SK-N-SH treated with all-trans-retinoic acid at 6 μM for 48 hours (cell line): ENCODE results near the gene ZSWIM5.

ENCODE experiments used
- ATAC-seq: fragments of 200-7000 bp; cut with Tn5 transposase; 3 replicates; pipeline ENCODE4 v1.9.1; 2020; ENCODE audit warnings: mild to moderate bottlenecking, moderate library complexity
- CREB5 ChIP-seq: fragments of 250-450 bp; sonication (Bioruptor Pico); IDR thresholded peaks from 2 replicates; pipeline ENCODE4 v1.5.1; 2020; ENCODE audit warnings: low read depth, mild to moderate bottlenecking, moderate library complexity
- CSRNP3 ChIP-seq: fragments of 250-450 bp; sonication (Bioruptor Pico); IDR thresholded peaks from 2 replicates; pipeline ENCODE4 v1.5.1; 2021; ENCODE audit warnings: mild to moderate bottlenecking, moderate library complexity
- GLIS3 ChIP-seq: fragments of 250-450 bp; sonication (Bioruptor Pico); IDR thresholded peaks from 2 replicates; pipeline ENCODE4 v1.5.0; 2020; ENCODE audit warnings: mild to moderate bottlenecking, moderate library complexity
- ISL1 ChIP-seq: fragments of 250-450 bp; sonication (Bioruptor Pico); IDR thresholded peaks from 2 replicates; pipeline ENCODE4 v2.1.2; 2022; ENCODE audit warnings: mild to moderate bottlenecking, moderate library complexity
- OSR1 ChIP-seq: fragments of 250-450 bp; sonication (Bioruptor Pico); IDR thresholded peaks from 2 replicates; pipeline ENCODE4 v1.8.0; 2022; ENCODE audit warnings: moderate library complexity, mild to moderate bottlenecking, inconsistent platforms
- POU6F1 ChIP-seq: fragments of 250-450 bp; sonication (Bioruptor Pico); IDR thresholded peaks from 2 replicates; pipeline ENCODE4 v1.8.0; 2021; ENCODE audit warnings: low read depth, mild to moderate bottlenecking, moderate library complexity, borderline replicate concordance
- PPARA ChIP-seq: fragments of 250-450 bp; sonication (Bioruptor Pico); IDR thresholded peaks from 2 replicates; pipeline ENCODE4 v1.5.0; 2020; ENCODE audit warnings: mild to moderate bottlenecking, borderline replicate concordance
- RARB ChIP-seq: fragments of 250-450 bp; sonication (Bioruptor Pico); IDR thresholded peaks from 2 replicates; pipeline ENCODE4 v1.8.0; 2021; ENCODE audit warnings: mild to moderate bottlenecking, moderate library complexity
- SNAI2 ChIP-seq: fragments of 250-450 bp; sonication (Bioruptor Pico); IDR thresholded peaks from 2 replicates; pipeline ENCODE4 v1.5.0; 2020; ENCODE audit warnings: mild to moderate bottlenecking, moderate library complexity
- TCF4 ChIP-seq: fragments of 250-450 bp; sonication (Bioruptor Pico); IDR thresholded peaks from 2 replicates; pipeline ENCODE4 v1.8.0; 2021; ENCODE audit warnings: mild to moderate bottlenecking, moderate library complexity, borderline replicate concordance
- TSHZ2 ChIP-seq: fragments of 250-450 bp; sonication (Bioruptor Pico); IDR thresholded peaks from 2 replicates; pipeline ENCODE4 v1.5.0; 2020; ENCODE audit warnings: mild to moderate bottlenecking, moderate library complexity
- ZC3H10 ChIP-seq: fragments of 250-450 bp; sonication (Bioruptor Pico); IDR thresholded peaks from 2 replicates; pipeline ENCODE4 v1.5.1; 2021; ENCODE audit warnings: mild to moderate bottlenecking, moderate library complexity
- ZFP3 ChIP-seq: fragments of 250-450 bp; sonication (Bioruptor Pico); IDR thresholded peaks from 2 replicates; pipeline ENCODE4 v1.5.0; 2020; ENCODE audit warnings: mild to moderate bottlenecking, moderate library complexity
- ZFP30 ChIP-seq: fragments of 450-650 bp; formaldehyde crosslinking; IDR thresholded peaks from 2 replicates; pipeline ENCODE4 v1.5.0; 2022; ENCODE audit warnings: mild to moderate bottlenecking, moderate library complexity
- ZNF70 ChIP-seq: fragments of 450-650 bp; formaldehyde crosslinking; IDR thresholded peaks from 2 replicates; pipeline ENCODE4 v1.5.0; 2020; ENCODE audit warnings: mild to moderate bottlenecking, moderate library complexity
- ZNF8 ChIP-seq: fragments of 450-650 bp; formaldehyde crosslinking; IDR thresholded peaks from 2 replicates; pipeline ENCODE4 v1.5.0; 2020; ENCODE audit warnings: mild to moderate bottlenecking, moderate library complexity

Gene ZSWIM5

GRCh38 chr1:45243476-45244343 is 37.3 kb upstream of the ZSWIM5 start:
- ATAC-seq = no peak
- TF ChIP-seq OSR1 (CRISPR knock-in tag) = no peak
- TF ChIP-seq TSHZ2 = no peak
- TF ChIP-seq ZFP30 (CRISPR knock-in tag) = no peak
- TF ChIP-seq TCF4 = no peak
- no peak for TF ChIP-seq PPARA
- TF ChIP-seq GLIS3 (CRISPR knock-in tag) = no peak
- TF ChIP-seq ZNF70 (CRISPR knock-in tag) = no peak
- no peak for TF ChIP-seq RARB (CRISPR knock-in tag)
- no peak for TF ChIP-seq ZNF8 (CRISPR knock-in tag)
- TF ChIP-seq CREB5 = no peak
- no peak for TF ChIP-seq POU6F1 (CRISPR knock-in tag)

- TF ChIP-seq CREB5 = no peak
- TF ChIP-seq RARB (CRISPR knock-in tag) = no peak
- no peak for TF ChIP-seq PPARA
- no peak for ATAC-seq
Measured at GRCh38 chr1:45238846-45239245, 32.4 kb upstream of the ZSWIM5 start.

- TF ChIP-seq ZC3H10 (CRISPR knock-in tag) = no peak
- no peak for TF ChIP-seq ZFP3 (CRISPR knock-in tag)
- no peak for TF ChIP-seq CSRNP3
- TF ChIP-seq SNAI2 = no peak
- no peak for TF ChIP-seq TCF4
- TF ChIP-seq OSR1 (CRISPR knock-in tag) = no peak
- TF ChIP-seq ISL1 = no peak
- no peak for TF ChIP-seq TSHZ2
- no peak for TF ChIP-seq ZNF8 (CRISPR knock-in tag)
- no peak for TF ChIP-seq CREB5
- TF ChIP-seq, all 23 proteins: peak for 0
- ATAC-seq = no peak
Measured at GRCh38 chr1:45236136-45236535, 29.7 kb upstream of the ZSWIM5 start.
